Tibial artery (tissue), 4 donors: Measurements from ENCODE around the gene SRCIN1.
"Not testable (repeated sequence)": the region's sequence is repeated elsewhere in the genome, so short reads cannot be mapped to it uniquely, and the experiment has no call there.

Experiments used
- DNase-seq, 2 donors: peaks; one replicate each; pipeline ENCODE4 v3.0.0-alpha.2; 2019
- H3K27ac ChIP-seq, 2 donors: fragments of 200-600 bp; sonication (generic) in 1 of 2; 1 replicate in 1 of 2; 2 replicates in 1 of 2; pipeline ENCODE4 v1.5.1; 2018 to 2019; ENCODE audit warnings: mild to moderate bottlenecking in 1 of 2
- H3K27me3 ChIP-seq, 2 donors: fragments of 200-600 bp; sonication (generic) in 1 of 2; one replicate each; pipeline versions ENCODE4 v1.5.1 to v1.6.0; 2016 to 2019
- H3K36me3 ChIP-seq, 3 donors: fragments of 200-600 bp; sonication (generic) in 2 of 3; one replicate each; pipeline ENCODE4 v1.5.1; 2016 to 2019; ENCODE audit warnings: mild to moderate bottlenecking in 2 of 3
- H3K4me1 ChIP-seq, 4 donors: fragments of 200-600 bp; sonication (generic) in 2 of 4; 1 replicate in 3 of 4; 2 replicates in 1 of 4; pipeline ENCODE4 v1.5.1; 2016 to 2019
- H3K4me3 ChIP-seq, 2 donors: fragments of 200-600 bp; sonication (generic) in 1 of 2; 1 replicate in 1 of 2; 2 replicates in 1 of 2; pipeline ENCODE4 v1.5.1; 2018 to 2019; ENCODE audit warnings: mild to moderate bottlenecking in 2 of 2
- H3K9me3 ChIP-seq, 3 donors: fragments of 200-600 bp; sonication (generic) in 1 of 3; one replicate each; pipeline ENCODE4 v1.5.1; 2016 to 2019
- intact Hi-C: fragments of 100-400 bp; cut with DNase I; formaldehyde crosslinking; loops from one replicate; pipeline ENCODE4 v1.15.0; 2023; ENCODE audit warnings: low total_unique reads
- TF ChIP-seq, protein P1 (sequence below), 2 experiments: fragments of 200-600 bp in 1 of 2; fragments of 450-650 bp in 1 of 2; IDR thresholded peaks; one replicate each; pipeline ENCODE4 v1.5.1; 2017 to 2019; ENCODE audit warnings: antibody characterized with exemption in 2 of 2, mild to moderate bottlenecking in 1 of 2, moderate library complexity in 1 of 2

Gene SRCIN1

DNA sequence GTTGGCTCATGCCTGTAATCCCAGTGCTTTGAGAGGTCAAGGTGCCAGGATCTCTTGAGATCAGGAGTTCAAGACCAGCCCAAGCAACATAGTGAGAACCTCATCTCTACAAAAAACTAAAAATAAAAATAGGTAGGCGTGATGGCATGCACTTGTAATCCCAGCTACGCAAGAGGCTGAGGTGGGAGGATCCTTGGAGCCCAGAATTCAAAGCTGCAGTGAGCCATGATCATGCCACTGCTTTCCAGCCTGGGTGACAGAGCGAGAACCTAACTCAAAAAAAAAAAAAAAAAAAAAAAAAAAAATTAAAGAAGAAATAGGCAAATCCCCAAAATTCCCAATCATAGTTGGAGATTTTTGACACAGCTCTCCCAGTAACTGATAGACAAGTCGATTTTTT is 32.2 kb upstream of the SRCIN1 start:
- no peak for DNase-seq
- H3K27ac ChIP-seq: no peak overlapping the region
- intact Hi-C loops: no loop called here
- H3K4me3 ChIP-seq: no peak overlapping the region
- peaks cover 0 to 18% of the 10 kb centered on the region in 2 donors for H3K27me3 ChIP-seq
- TF ChIP-seq, protein P1, sequence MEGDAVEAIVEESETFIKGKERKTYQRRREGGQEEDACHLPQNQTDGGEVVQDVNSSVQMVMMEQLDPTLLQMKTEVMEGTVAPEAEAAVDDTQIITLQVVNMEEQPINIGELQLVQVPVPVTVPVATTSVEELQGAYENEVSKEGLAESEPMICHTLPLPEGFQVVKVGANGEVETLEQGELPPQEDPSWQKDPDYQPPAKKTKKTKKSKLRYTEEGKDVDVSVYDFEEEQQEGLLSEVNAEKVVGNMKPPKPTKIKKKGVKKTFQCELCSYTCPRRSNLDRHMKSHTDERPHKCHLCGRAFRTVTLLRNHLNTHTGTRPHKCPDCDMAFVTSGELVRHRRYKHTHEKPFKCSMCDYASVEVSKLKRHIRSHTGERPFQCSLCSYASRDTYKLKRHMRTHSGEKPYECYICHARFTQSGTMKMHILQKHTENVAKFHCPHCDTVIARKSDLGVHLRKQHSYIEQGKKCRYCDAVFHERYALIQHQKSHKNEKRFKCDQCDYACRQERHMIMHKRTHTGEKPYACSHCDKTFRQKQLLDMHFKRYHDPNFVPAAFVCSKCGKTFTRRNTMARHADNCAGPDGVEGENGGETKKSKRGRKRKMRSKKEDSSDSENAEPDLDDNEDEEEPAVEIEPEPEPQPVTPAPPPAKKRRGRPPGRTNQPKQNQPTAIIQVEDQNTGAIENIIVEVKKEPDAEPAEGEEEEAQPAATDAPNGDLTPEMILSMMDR (IDR thresholded peaks at IDR 0.05): no peak
- H3K9me3 ChIP-seq: no peaks in the 10 kb centered on the region
- H3K4me1 ChIP-seq: no peaks in the 10 kb centered on the region
- H3K36me3 ChIP-seq: no peaks in the 10 kb centered on the region

DNA sequence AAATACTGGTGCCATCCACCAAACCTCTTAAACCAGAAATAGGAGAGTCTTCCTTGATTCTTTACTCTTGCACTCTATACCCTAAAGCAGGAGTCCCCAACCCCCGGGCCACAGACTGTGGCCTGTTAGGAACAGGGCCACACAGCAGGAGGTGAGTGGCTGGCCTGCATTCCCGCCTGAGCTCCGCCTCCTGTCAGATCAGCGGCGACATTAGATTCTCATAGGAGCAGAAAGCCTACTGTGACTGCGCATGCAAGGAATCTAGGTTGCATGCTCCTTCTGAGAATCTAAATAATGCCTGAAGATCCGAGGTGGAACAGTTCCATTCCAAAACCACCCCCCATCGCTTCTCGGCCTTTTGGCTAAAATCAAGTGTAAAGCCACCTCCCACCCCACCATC is 30.3 kb upstream of the SRCIN1 start:
- TF ChIP-seq, protein P1 (IDR thresholded peaks at IDR 0.05): no peak
- H3K36me3 ChIP-seq: no peaks in the 10 kb centered on the region
- H3K27ac ChIP-seq: no peak overlapping the region
- H3K27me3 ChIP-seq: peaks cover 0 to 21% of the 10 kb centered on the region in 2 donors
- H3K4me1 ChIP-seq: no peaks in the 10 kb centered on the region
- H3K9me3 ChIP-seq: no peaks in the 10 kb centered on the region
- intact Hi-C loops: no loop called here
- peak in 1 of 2 donors; percentile 20 for DNase-seq
- H3K4me3 ChIP-seq: no peak overlapping the region

DNA sequence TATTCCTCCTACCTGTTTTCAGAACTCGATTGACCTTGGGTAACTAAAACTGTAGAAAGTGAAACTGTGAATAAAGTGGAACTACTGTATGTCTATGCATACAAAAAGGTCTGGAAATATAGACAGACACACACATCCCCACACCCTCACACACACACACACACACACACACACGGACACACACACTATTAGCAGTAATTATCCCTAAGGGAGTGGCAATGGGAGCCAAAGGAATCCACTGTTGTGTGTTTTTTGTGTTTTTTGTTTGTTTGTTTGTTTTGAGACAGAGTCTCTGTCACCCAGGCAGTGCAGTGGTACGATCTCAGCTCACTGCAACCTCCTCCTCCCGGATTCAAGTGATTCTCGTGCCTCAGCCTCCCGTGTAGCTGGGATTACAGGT is 26.6 kb upstream of the SRCIN1 start:
- TF ChIP-seq, protein P1 (IDR thresholded peaks at IDR 0.05): no peak
- H3K4me3 ChIP-seq: no peak overlapping the region
- DNase-seq: peak in 1 of 2 donors; percentile 16
- peaks cover 0 to 10% of the 10 kb centered on the region in 2 donors for H3K27me3 ChIP-seq
- H3K27ac ChIP-seq: no peak overlapping the region
- intact Hi-C loops: no loop called here
- no peaks in the 10 kb centered on the region for H3K4me1 ChIP-seq
- no peaks in the 10 kb centered on the region for H3K36me3 ChIP-seq
- no peaks in the 10 kb centered on the region for H3K9me3 ChIP-seq

DNA sequence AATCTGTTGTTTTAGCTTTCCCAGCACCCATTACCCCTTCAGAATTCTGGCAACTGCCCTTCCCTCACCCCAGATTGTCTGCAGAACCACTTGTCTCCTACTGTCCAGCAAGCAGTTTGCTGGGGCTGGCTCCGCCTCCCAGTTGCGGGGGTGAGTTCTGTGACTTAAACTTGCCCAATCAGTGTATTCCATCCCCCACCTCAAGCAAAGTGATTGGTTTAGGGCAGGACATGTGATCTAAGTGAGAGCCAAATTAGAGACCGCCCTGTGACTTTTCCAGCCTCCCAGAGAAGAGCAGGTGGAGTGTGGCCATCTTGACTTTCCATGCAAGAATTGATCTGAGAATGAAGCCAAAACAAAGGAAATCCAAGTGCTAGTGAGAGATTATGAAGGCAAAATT is 22.7 kb upstream of the SRCIN1 start:
- no peak for DNase-seq
- Histone ChIP-seq H3K4me1 (no peaks in the 10 kb centered on the region), H3K4me3 (no peak overlapping the region), H3K27me3 (peaks cover 0 to 6% of the 10 kb centered on the region in 2 donors), H3K9me3 (no peaks in the 10 kb centered on the region), H3K36me3 (no peaks in the 10 kb centered on the region), H3K27ac (no peak overlapping the region)
- intact Hi-C loops: no loop called here
- TF ChIP-seq, protein P1 (IDR thresholded peaks at IDR 0.05): no peak

DNA sequence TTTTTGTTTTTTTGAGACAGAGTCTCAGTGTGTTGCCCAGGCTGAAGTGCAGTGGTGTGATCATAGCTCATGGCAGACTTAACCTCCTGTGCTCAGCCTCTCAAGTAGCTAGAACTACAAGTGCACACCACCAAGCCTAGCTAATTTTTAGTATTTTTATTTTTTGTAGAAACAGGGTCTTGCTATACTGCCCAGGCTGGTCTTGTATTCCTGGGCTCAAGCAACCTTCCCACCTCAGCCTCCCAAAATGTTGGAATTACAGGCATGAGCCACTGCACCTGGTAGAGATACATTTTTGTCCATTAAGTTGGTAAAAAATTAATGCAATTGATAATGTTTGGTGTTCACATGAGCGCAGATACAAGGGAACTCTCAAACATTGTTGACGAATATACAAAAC is 22.2 kb upstream of the SRCIN1 start:
- Histone ChIP-seq H3K9me3 (no peaks in the 10 kb centered on the region), H3K27ac (no peak overlapping the region), H3K27me3 (peaks cover 0 to 11% of the 10 kb centered on the region in 2 donors), H3K4me1 (no peaks in the 10 kb centered on the region), H3K4me3 (no peak overlapping the region), H3K36me3 (no peaks in the 10 kb centered on the region)
- intact Hi-C loops: no loop called here
- TF ChIP-seq, protein P1 (IDR thresholded peaks at IDR 0.05): no peak
- no peak for DNase-seq

DNA sequence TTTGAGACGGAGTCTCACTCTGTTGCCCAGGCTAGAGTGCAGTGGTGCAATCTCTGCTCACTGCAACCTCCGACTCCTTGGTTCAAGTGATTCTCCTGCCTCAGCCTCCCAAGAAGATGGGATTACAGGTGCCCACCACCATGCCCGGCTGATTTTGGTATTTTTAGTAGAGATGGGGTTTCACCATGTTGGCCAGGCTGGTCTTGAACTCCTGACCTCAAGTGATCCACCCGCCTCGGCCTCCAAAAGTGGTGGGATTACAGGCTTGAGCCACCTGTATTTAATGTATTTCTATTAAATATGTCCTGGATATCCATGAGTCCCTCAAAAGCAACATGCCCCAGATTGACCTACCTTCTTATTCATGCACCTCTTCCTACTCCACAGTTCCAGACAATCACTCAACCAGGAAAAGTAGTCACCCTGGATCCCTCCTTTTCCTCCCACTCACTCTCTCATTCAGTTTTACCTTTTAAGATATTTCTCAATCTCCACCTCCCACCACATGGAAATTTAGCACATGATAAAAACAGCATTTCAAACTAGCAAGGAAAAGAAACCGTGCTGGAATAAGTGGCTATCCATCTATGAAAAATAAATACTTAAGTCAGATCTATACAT is 21.0 kb upstream of the SRCIN1 start:
- H3K4me3 ChIP-seq: not testable (repeated sequence)
- peak in 1 of 2 donors; percentile 19 for DNase-seq

More for the DNA sequence above, 21.0 kb upstream of the SRCIN1 start:
- intact Hi-C loops, H3K27me3 ChIP-seq, H3K36me3 ChIP-seq, H3K9me3 ChIP-seq, H3K4me1 ChIP-seq, H3K27ac ChIP-seq: not testable (repeated sequence)
